HG02973 (cell line): Measurements from ENCODE around the gene LSAMP.
"Not testable (repeated sequence)": the region's sequence is repeated elsewhere in the genome, so short reads cannot be mapped to it uniquely, and the experiment has no call there.

Source experiments
- ATAC-seq: cut with Tn5 transposase; IDR thresholded peaks from one replicate; pipeline ENCODE4 v1.9.1; 2021; ENCODE audit warnings: moderate library complexity; ENCODE audit not compliant: unreplicated experiment

LSAMP gene

GRCh38 chr3:115857518-115858136 is 587.7 kb downstream of the LSAMP start:
- no peak for ATAC-seq

DNA sequence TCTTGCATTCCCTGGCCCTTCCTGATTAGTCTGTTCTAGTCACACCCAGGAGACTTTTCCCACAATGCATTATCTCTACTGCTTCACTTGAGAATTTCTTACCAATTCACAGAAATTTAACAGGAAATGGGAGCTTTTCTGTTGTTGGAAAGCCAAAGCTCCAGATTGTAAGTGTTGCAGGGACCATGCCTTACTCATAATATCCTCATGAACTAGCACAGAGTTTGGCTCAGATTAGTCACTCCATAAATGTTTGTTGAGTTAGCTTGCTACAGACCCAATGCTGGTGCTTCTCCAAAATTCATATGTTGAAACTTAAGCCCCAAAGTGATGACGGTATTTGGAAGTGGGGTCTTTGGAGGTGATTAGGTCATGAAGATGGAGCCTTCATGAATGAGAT is 589.4 kb downstream of the LSAMP start:
- ATAC-seq: no peak

DNA sequence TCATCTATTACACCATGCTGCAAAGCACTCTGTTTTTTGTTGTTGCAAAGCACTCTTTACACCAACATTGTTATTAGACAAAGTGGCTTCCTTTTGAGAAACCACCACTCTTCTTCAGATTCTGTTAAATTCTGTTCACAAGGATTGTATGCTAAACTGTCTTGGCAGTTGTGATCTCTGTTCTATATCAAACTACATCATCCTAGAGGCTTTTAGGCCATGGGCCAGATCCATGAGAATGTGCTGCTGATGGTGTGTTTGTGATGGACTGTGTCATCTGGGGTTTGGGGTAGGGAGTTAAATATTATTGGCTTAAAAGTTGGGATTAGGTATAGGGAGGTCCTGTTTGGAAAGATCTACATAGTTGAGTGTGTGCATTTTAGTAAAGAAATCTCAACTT is 592.2 kb downstream of the LSAMP start:
- ATAC-seq: no peak

GRCh38 chr3:115852278-115852677 is 593.0 kb downstream of the LSAMP start:
- ATAC-seq: no peak

DNA sequence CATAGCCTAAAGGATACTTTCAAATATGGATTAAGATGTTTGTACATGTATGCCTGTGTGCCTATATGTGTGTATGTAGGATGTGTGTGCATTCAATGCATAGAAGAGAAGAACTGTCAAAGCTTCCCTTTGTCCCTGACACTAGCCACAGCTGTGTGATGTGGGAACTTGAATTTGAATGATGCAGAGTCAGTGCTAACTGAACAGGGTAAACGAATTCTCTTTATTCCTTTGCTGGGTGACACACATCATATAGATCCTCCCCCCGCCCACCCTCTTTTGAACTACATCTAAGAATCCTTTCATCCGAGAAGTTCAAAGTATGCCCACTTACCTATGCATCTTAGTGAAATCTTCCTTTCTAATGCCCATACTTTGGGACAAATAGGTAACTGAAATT is 593.7 kb downstream of the LSAMP start:
- no peak for ATAC-seq

- ATAC-seq: no peak
These were observed 596.6 kb downstream of the LSAMP start for GRCh38 chr3:115848641-115849040.

DNA sequence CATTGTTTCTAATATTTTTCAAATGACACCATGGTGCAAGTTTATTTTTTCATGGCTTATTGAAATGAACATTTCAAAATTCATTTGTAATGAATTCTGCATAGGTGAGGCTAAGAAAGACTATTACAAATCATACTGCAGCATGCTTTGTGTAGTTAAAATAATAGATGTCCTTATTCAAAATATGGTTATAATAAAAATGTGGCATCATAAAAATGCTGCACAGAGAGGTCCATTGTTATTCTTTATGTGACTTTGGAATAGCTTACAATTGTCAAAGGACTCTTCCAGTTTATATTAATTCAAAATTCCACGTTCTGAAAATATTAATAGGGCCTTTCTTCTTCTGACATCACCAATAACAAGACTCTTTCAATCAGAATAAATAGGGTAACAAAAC is 599.3 kb downstream of the LSAMP start:
- ATAC-seq: no peak

- not testable (repeated sequence) for ATAC-seq
These were observed 600.6 kb downstream of the LSAMP start for GRCh38 chr3:115844729-115845128.

DNA sequence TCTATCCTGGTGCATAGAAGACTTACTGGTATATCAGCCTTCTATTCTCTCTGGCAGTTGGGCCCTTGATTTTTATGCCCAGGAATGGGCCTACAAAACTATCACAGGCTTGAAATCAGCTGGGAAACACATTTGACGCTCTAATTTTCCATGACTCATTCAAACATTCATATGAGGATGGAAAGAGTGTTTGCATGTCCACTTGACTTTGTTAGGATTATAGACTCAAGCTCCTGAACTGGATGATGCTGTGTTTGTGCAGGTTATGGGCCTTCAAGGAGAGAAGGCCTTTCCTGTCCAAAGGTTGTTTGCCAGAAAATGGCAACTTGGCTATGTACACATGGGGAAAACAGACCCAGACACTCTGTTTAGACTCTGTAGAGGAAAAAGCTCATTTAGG is 602.1 kb downstream of the LSAMP start:
- no peak for ATAC-seq

- ATAC-seq: no peak
These were observed 606.0 kb downstream of the LSAMP start for GRCh38 chr3:115839246-115839645.

DNA sequence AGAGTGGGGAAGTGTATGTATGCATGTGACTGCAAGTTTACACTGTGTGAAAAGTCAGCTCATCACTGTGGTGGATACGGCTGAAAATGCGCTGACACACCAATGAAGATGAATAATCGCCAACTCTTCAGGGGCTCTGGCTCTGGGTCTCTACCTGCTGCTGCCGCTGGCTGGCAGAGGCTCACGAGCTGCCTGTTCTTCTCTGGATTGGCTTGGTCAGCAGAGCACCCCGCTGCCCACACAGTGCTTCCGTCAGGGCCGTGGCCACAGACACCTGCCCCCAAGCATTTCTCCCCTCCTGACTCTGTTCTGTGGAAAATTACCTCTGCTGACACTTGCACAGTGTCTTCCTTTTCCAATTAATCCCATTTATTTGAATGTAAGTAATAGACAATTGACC is 606.5 kb downstream of the LSAMP start:
- ATAC-seq: no peak

DNA sequence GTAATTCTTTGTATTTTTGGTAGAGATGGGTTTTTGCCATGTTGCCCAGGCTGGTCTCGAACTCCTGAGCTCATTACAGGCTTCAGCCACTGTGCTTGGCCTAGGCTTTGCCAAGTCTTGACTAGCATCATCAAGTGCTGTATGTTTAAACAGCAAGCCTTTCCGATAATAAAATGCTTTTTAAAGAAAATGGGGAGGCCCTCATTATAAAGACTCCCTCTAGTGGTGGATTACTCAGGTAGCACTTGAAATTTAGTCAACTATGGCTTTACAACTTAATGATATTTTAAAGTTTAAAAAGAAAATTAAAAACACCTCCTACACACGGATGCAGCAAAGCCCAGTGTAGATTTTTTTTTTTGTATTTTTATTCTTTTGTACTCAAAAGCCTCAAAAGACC is 608.3 kb downstream of the LSAMP start:
- ATAC-seq: no peak

DNA sequence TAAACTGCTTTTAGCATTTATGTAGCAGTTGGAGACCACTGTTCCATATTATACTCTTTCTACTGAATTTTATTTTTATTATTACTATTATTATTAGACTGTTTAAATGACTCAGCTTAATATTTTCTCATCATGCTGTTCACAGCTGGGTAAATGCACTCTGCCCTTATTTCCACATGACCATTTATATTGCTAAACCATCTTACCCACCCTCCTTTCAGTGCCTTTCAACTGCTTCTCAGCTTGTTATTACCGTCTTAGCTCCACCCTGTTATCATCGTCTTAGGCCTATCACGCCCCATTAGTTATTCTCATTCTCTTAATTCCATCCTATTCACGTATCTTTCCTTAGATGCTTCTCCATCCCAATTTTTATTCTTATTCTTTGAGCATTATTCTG is 609.3 kb downstream of the LSAMP start:
- ATAC-seq: no peak

DNA sequence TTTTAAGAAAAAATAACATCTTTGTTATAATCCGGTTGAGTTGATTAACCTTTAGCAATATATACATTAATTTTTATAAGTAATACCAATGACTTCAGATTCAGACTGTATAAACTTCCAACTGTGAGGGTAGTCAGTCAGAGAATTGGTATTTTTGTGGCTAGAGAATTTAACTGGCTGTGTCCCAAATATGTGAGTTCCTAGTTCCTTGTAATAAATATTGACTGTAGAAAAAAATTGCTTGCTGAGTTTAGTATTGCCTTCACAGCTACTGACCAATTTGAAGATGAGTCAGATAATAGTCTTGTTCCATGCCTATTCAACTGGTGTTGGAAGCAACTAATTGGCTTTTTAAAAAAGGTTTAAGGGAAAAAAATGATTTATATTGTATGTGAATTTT is 611.2 kb downstream of the LSAMP start:
- no peak for ATAC-seq

GRCh38 chr3:115833074-115833473 is 612.2 kb downstream of the LSAMP start:
- ATAC-seq: no peak

GRCh38 chr3:115832265-115832664 is 613.0 kb downstream of the LSAMP start:
- no peak for ATAC-seq

DNA sequence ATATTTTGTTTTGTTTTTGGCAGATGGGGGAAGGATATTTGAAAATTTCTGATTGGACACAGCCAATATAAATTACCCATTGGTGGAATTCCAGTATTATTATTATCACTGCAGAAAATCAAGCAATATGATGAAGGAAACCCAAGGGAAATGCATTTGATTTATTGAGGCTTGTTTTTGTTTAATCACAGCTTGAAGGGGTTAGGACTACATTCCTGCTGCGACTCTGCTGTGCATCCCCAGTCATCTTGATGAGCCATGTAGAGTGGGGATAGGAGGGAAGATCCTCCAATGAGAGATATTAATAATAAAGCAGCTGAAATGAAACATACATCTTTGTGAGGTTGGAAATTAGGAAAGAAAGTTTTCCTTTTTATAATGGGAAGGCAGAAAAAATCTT is 613.4 kb downstream of the LSAMP start:
- ATAC-seq: no peak

- no peak for ATAC-seq
These were observed 614.4 kb downstream of the LSAMP start for GRCh38 chr3:115830764-115831395.

DNA sequence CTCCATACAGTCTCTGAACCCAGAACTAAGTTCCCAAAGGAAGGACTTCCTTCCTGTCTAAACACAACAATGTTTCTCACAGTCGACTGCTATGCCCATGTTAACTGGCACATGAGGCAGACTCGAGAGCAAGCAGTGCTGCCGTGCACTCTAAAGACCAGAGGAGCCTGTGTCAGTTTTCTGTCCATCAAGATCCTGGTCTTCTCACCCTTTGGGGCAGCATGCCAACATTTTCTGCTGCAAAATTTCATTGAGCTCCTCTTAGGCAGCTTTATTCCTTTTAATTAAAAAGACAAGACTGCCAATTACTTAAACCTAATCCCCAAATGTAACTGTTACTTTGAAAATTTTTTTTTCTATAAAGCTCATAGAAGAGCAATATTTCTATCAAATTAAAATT is 616.9 kb downstream of the LSAMP start:
- no peak for ATAC-seq

- ATAC-seq: no peak
These were observed 617.8 kb downstream of the LSAMP start for GRCh38 chr3:115827495-115827894.

DNA sequence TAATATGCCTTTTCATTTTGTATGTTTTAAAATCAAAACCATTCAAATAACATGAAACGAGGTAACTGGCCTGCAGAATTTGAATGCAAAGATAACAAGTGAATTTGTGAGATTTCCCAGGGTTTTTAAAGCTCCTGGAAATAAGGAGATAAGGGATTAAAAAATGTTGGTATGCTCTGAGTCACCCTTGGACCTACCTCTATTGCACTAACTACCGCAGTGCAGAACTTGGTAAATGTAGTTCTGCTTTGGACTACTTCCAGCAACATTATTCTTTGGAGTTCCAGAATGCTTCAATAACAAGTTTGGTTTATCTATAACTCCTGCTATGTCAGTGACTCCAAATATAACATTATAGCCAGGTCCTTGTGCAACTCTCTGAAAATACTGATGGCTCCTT is 620.2 kb downstream of the LSAMP start:
- ATAC-seq: no peak

DNA sequence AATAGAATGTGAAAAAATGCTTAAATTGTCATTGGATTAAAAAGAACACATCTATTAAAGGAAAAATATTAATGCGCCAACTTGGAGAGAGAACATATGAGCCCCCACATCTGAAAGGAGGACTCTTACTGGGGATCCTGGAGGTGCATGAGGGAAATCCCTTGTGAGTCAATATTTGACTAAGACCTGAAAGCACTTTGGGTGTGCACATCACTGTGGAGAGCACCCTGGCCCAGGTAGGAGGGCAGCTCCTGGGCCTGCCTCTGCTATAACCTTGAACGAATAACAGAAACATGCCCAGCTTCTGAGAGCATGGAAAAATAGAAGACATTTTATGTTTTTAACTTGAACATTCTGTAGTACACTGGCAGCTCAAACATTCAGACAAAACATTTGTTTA is 622.2 kb downstream of the LSAMP start:
- no peak for ATAC-seq

DNA sequence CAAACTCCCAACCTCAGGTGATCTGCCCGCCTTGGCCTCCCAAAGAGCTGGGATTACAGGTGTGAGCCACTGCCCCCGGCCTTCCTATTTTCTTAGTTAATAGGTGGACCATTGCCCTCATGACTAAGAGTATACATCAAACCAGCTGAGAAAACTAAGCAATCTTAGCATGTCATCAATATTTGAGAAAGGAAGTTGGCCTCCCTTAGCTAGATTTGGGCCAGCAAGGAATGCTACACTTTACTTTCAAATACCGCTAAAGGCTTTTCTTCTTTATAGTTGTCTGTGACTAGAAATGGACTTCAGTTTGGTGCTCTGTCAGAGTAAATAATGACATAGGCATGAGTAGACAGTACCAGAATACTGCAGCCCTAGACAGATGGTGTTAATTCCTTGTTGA is 622.7 kb downstream of the LSAMP start:
- ATAC-seq: no peak
